ENCODE data around the gene AR.

AR gene

GRCh38 chrX:67718926-67719325 lies 175.1 kb downstream of the AR start:
- no peak overlapping the region for H2AFZ ChIP-seq (ENCODE audit: low read length)
- no peak overlapping the region for H3K27ac ChIP-seq (ENCODE audit: low read length)
- no peak for DNase-seq

GRCh38 chrX:67720344-67720743 lies 176.5 kb downstream of the AR start:
- H3K9me3 ChIP-seq (replicated peaks; ENCODE audit: insufficient read depth, low read length) = no peaks in the 10 kb centered on the region
- no peaks in the 10 kb centered on the region for H3K9me2 ChIP-seq (replicated peaks; ENCODE audit: insufficient read depth, low read length)
- no peaks in the 10 kb centered on the region for H3K36me3 ChIP-seq (replicated peaks; ENCODE audit: insufficient read depth, low read length)
- H3K79me2 ChIP-seq (ENCODE audit: low read length) = no peaks in the 10 kb centered on the region
- no peak overlapping the region for H2AFZ ChIP-seq (ENCODE audit: low read length)
- H3F3A ChIP-seq (ENCODE audit: insufficient read depth, low read length) = no peaks in the 10 kb centered on the region
- no peaks in the 10 kb centered on the region for H4K20me1 ChIP-seq (ENCODE audit: insufficient read depth, low read length)
- no peak for TF ChIP-seq EZH2 (optimal IDR thresholded peaks at IDR 0.05; ENCODE audit: low read depth, low read length)
- TF ChIP-seq, protein P1, sequence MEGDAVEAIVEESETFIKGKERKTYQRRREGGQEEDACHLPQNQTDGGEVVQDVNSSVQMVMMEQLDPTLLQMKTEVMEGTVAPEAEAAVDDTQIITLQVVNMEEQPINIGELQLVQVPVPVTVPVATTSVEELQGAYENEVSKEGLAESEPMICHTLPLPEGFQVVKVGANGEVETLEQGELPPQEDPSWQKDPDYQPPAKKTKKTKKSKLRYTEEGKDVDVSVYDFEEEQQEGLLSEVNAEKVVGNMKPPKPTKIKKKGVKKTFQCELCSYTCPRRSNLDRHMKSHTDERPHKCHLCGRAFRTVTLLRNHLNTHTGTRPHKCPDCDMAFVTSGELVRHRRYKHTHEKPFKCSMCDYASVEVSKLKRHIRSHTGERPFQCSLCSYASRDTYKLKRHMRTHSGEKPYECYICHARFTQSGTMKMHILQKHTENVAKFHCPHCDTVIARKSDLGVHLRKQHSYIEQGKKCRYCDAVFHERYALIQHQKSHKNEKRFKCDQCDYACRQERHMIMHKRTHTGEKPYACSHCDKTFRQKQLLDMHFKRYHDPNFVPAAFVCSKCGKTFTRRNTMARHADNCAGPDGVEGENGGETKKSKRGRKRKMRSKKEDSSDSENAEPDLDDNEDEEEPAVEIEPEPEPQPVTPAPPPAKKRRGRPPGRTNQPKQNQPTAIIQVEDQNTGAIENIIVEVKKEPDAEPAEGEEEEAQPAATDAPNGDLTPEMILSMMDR (IDR thresholded peaks at IDR 0.05; ENCODE audit: low read length) = no peak
- TF ChIP-seq EZH2phosphoT487 (IDR thresholded peaks at IDR 0.05; ENCODE audit: low read length) = no peak
- no peak overlapping the region for H3K4me2 ChIP-seq (ENCODE audit: low read depth, low read length)
- H3K27ac ChIP-seq (ENCODE audit: low read length) = no peak overlapping the region
- DNase-seq = no peak
- H3K4me1 ChIP-seq (ENCODE audit: low read length) = no peaks in the 10 kb centered on the region
- no peak overlapping the region for H3K4me3 ChIP-seq (ENCODE audit: low read length)
- H3K27me3 ChIP-seq (replicated peaks; ENCODE audit: insufficient read depth, low read length) = no peaks in the 10 kb centered on the region
- no peak overlapping the region for H3K9ac ChIP-seq (ENCODE audit: low read length)

More at GRCh38 chrX:67718926-67719325, 175.1 kb downstream of the AR start:
- H3K4me2 ChIP-seq (ENCODE audit: low read depth, low read length) = no peak overlapping the region
- TF ChIP-seq EZH2 (optimal IDR thresholded peaks at IDR 0.05; ENCODE audit: low read depth, low read length) (no peak), EZH2phosphoT487 (IDR thresholded peaks at IDR 0.05; ENCODE audit: low read length) (no peak)
- TF ChIP-seq, protein P1 (IDR thresholded peaks at IDR 0.05; ENCODE audit: low read length) = no peak
- H4K20me1 ChIP-seq (ENCODE audit: insufficient read depth, low read length) = no peaks in the 10 kb centered on the region
- H3K4me3 ChIP-seq (ENCODE audit: low read length) = no peak overlapping the region
- H3K9me2 ChIP-seq (replicated peaks; ENCODE audit: insufficient read depth, low read length) = no peaks in the 10 kb centered on the region
- no peaks in the 10 kb centered on the region for H3K79me2 ChIP-seq (ENCODE audit: low read length)
- H3K27me3 ChIP-seq (replicated peaks; ENCODE audit: insufficient read depth, low read length) = no peaks in the 10 kb centered on the region
- no peak overlapping the region for H3K9ac ChIP-seq (ENCODE audit: low read length)
- no peaks in the 10 kb centered on the region for H3K9me3 ChIP-seq (replicated peaks; ENCODE audit: insufficient read depth, low read length)
- H3K36me3 ChIP-seq (replicated peaks; ENCODE audit: insufficient read depth, low read length) = no peaks in the 10 kb centered on the region
- no peaks in the 10 kb centered on the region for H3F3A ChIP-seq (ENCODE audit: insufficient read depth, low read length)
- H3K4me1 ChIP-seq (ENCODE audit: low read length) = no peaks in the 10 kb centered on the region

DNA sequence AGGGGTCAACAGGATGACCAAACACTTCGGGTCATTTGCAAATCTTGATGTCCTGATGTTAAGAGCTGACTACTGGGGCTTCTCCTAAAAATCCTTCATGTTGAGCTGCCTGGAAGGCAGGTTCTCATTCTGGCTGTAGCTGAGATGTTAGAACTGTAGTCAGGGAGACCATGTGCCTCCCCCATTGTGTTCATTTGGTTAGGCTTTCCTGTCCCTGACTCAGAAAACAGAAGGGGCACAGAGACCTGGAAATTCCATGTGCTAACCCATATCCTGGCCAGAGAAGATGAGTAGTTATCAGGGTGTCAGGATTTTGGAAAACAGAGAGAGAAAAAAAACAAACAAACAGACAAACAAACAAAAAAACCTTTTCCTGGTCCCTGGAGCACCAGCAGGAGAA lies 177.5 kb downstream of the AR start:
- H2AFZ ChIP-seq (ENCODE audit: low read length) = no peak overlapping the region
- no peak overlapping the region for H3K4me2 ChIP-seq (ENCODE audit: low read depth, low read length)
- no peaks in the 10 kb centered on the region for H3F3A ChIP-seq (ENCODE audit: insufficient read depth, low read length)
- TF ChIP-seq EZH2 (optimal IDR thresholded peaks at IDR 0.05; ENCODE audit: low read depth, low read length) = no peak
- TF ChIP-seq, protein P1 (IDR thresholded peaks at IDR 0.05; ENCODE audit: low read length) = no peak
- TF ChIP-seq EZH2phosphoT487 (IDR thresholded peaks at IDR 0.05; ENCODE audit: low read length) = no peak
- no peaks in the 10 kb centered on the region for H3K9me3 ChIP-seq (replicated peaks; ENCODE audit: insufficient read depth, low read length)
- H3K79me2 ChIP-seq (ENCODE audit: low read length) = no peaks in the 10 kb centered on the region
- H3K4me3 ChIP-seq (ENCODE audit: low read length) = no peak overlapping the region
- no peaks in the 10 kb centered on the region for H3K27me3 ChIP-seq (replicated peaks; ENCODE audit: insufficient read depth, low read length)
- H3K9me2 ChIP-seq (replicated peaks; ENCODE audit: insufficient read depth, low read length) = no peaks in the 10 kb centered on the region
- DNase-seq = no peak
- no peaks in the 10 kb centered on the region for H3K4me1 ChIP-seq (ENCODE audit: low read length)
- no peak overlapping the region for H3K9ac ChIP-seq (ENCODE audit: low read length)
- no peaks in the 10 kb centered on the region for H4K20me1 ChIP-seq (ENCODE audit: insufficient read depth, low read length)
- H3K27ac ChIP-seq (ENCODE audit: low read length) = no peak overlapping the region
- H3K36me3 ChIP-seq (replicated peaks; ENCODE audit: insufficient read depth, low read length) = no peaks in the 10 kb centered on the region
